OCI-LY7 (cell line): ENCODE measurements around the gene FUT8.

Experiments
- CTCF ChIP-seq: fragments of 200-600 bp; sonication (generic); conservative IDR thresholded peaks from 2 replicates; pipeline ENCODE4 v1.5.1; 2014; ENCODE audit warnings: mild to moderate bottlenecking, antibody characterized with exemption, low read length, moderate library complexity, mixed read lengths
- EZH2phosphoT487 ChIP-seq: fragments of 200-600 bp; sonication (generic); IDR thresholded peaks from 2 replicates; pipeline ENCODE4 v1.6.1; 2018; ENCODE audit warnings: low read depth, borderline replicate concordance, mild to moderate bottlenecking, mixed run types, antibody characterized with exemption, low read length, moderate library complexity, mixed read lengths

- TF ChIP-seq CTCF (peak; percentile 24; the same call in 1 of the 2 replicates), EZH2phosphoT487 (no peak)
These were observed 176.1 kb downstream of the FUT8 start for GRCh38 chr14:65588426-65589140.
